SK-N-SH (cell line): ENCODE measurements around the gene SLC8A1. TPM values are rescaled to one million over a fixed set of nuclear protein-coding genes. Genes with fewer than 3 reads are reported as not detected.

Experiments
- CTCF ChIA-PET: fragments of 300-600, 350-600 bp; formaldehyde crosslinking; extraction: SDS; loops from one replicate; lab custom pipeline; 2021; lab: Yijun Ruan, JAX
- POLR2A ChIA-PET: fragments of 350-600 bp; sonication (Branson Sonifier 250); formaldehyde crosslinking; extraction: SDS; loops from one replicate; lab custom pipeline; 2020; ENCODE audit warnings: antibody characterized with exemption, inconsistent platforms; lab: Yijun Ruan, JAX
- DNase-seq: peaks from one replicate; pipeline ENCODE4 v3.0.0; 2012
- H2AFZ ChIP-seq: fragments of 200-600 bp; sonication (generic); 2 replicates; pipeline ENCODE4 v1.8.1; 2016; ENCODE audit warnings: antibody characterized with exemption, mild to moderate bottlenecking, low read depth
- H3F3A ChIP-seq: fragments of 200-600 bp; sonication (generic); replicated peaks from 2 replicates; pipeline ENCODE3; 2016; ENCODE audit warnings: antibody characterized with exemption, mild to moderate bottlenecking; ENCODE audit not compliant: insufficient read depth
- H3K27ac ChIP-seq, 2 experiments: fragments of 200-500 bp in 1 of 2; fragments of 200-600 bp in 1 of 2; sonication (Bioruptor generic) in 1 of 2; sonication (generic), shearing (Covaris generic) in 1 of 2; 2 replicates each; pipeline versions ENCODE4 v1.5.1 to v1.6.1; 2014 to 2016; ENCODE audit warnings: low read depth in 2 of 2, inconsistent platforms in 1 of 2, low read length in 1 of 2, mild to moderate bottlenecking in 1 of 2, mixed read lengths in 1 of 2
- H3K27me3 ChIP-seq: fragments of 200-600 bp; sonication (generic), shearing (Covaris generic); 2 replicates; pipeline ENCODE4 v1.6.1; 2016; ENCODE audit warnings: mixed run types; ENCODE audit not compliant: insufficient read depth
- H3K36me3 ChIP-seq, 2 experiments: fragments of 200-500 bp in 1 of 2; fragments of 200-600 bp in 1 of 2; sonication (Bioruptor generic) in 1 of 2; sonication (generic) in 1 of 2; replicated peaks in 1 of 2; 2 replicates each; pipeline versions ENCODE3 to v1.5.1; 2014 to 2016; ENCODE audit warnings: low read length in 1 of 2, mild to moderate bottlenecking in 1 of 2; ENCODE audit not compliant: insufficient read depth in 2 of 2, control insufficient read depth in 1 of 2
- H3K4me1 ChIP-seq, 2 experiments: fragments of 200-500 bp in 1 of 2; fragments of 200-600 bp in 1 of 2; sonication (Bioruptor generic) in 1 of 2; sonication (generic), shearing (Covaris generic) in 1 of 2; 2 replicates each; pipeline versions ENCODE4 v1.5.1 to v1.6.1; 2014 to 2016; ENCODE audit warnings: low read depth in 1 of 2, low read length in 1 of 2, mixed run types in 1 of 2; ENCODE audit not compliant: insufficient read depth in 2 of 2, control insufficient read depth in 1 of 2
- H3K4me2 ChIP-seq: fragments of 200-600 bp; sonication (generic), shearing (Covaris generic); 2 replicates; pipeline ENCODE4 v1.6.1; 2017; ENCODE audit warnings: mixed run types
- H3K4me3 ChIP-seq, 2 experiments: fragments of 200-500 bp in 1 of 2; fragments of 200-600 bp in 1 of 2; sonication (Bioruptor generic) in 1 of 2; sonication (generic), shearing (Covaris generic) in 1 of 2; 2 replicates each; pipeline versions ENCODE4 v1.5.1 to v1.8.1; 2014 to 2016; ENCODE audit warnings: low read depth in 2 of 2, inconsistent platforms in 1 of 2, low read length in 1 of 2, mild to moderate bottlenecking in 1 of 2, mixed read lengths in 1 of 2, moderate library complexity in 1 of 2
- H3K79me2 ChIP-seq: fragments of 200-600 bp; sonication (generic); 2 replicates; pipeline ENCODE4 v1.8.1; 2017; ENCODE audit warnings: mild to moderate bottlenecking; ENCODE audit not compliant: insufficient read depth
- H3K9ac ChIP-seq: fragments of 200-600 bp; sonication (generic); 2 replicates; pipeline ENCODE4 v1.6.1; 2017; ENCODE audit warnings: mixed run types
- H3K9me2 ChIP-seq: fragments of 200-600 bp; sonication (generic); 2 replicates; pipeline ENCODE4 v1.6.1; 2017; ENCODE audit warnings: mixed run types
- H3K9me3 ChIP-seq: fragments of 200-600 bp; sonication (generic); 2 replicates; pipeline ENCODE4 v1.6.1; 2017; ENCODE audit warnings: mixed run types, mild to moderate bottlenecking, moderate library complexity
- H4K20me1 ChIP-seq: fragments of 200-600 bp; sonication (generic); 2 replicates; pipeline ENCODE4 v1.6.1; 2017; ENCODE audit warnings: mild to moderate bottlenecking, mixed run types; ENCODE audit not compliant: insufficient read depth
- CHD2 ChIP-seq: fragments of 150-350 bp; IDR thresholded peaks from 2 replicates; pipeline ENCODE4 v1.6.1; 2018; ENCODE audit warnings: low read length; ENCODE audit not compliant: partially characterized antibody
- ELF1 ChIP-seq: IDR thresholded peaks from 2 replicates; pipeline ENCODE4 v1.4.0; 2012
- EZH2phosphoT487 ChIP-seq: fragments of 200-600 bp; sonication (generic); IDR thresholded peaks from 2 replicates; pipeline ENCODE4 v1.6.1; 2017; ENCODE audit warnings: low read depth, mixed run types, mild to moderate bottlenecking, antibody characterized with exemption, moderate library complexity, borderline replicate concordance
- FOXJ3 ChIP-seq: sonication (generic); formaldehyde crosslinking; IDR thresholded peaks from 2 replicates; pipeline ENCODE4 v1.5.1; 2020; ENCODE audit warnings: mild to moderate bottlenecking, missing genetic modification reagents
- NRF1 ChIP-seq: IDR thresholded peaks from 2 replicates; pipeline ENCODE4 v1.6.1; 2012; ENCODE audit warnings: low read depth, mild to moderate bottlenecking, low read length
- RAD21 ChIP-seq: IDR thresholded peaks from 2 replicates; pipeline ENCODE4 v1.6.1; 2012; ENCODE audit warnings: mild to moderate bottlenecking, low read length
- RFX5 ChIP-seq: IDR thresholded peaks from 2 replicates; pipeline ENCODE4 v1.6.1; 2012; ENCODE audit warnings: mild to moderate bottlenecking, improper control_type of control experiment, low read length
- SMC3 ChIP-seq: IDR thresholded peaks from 2 replicates; pipeline ENCODE4 v1.6.1; 2012; ENCODE audit warnings: low read depth, low read length, improper control_type of control experiment
- USF1 ChIP-seq: IDR thresholded peaks from 2 replicates; pipeline ENCODE4 v1.4.0; 2012; ENCODE audit warnings: low read depth, borderline replicate concordance
- YY1 ChIP-seq: IDR thresholded peaks from 2 replicates; pipeline ENCODE4 v1.4.0; 2012; ENCODE audit warnings: low read depth, mild to moderate bottlenecking
- WGBS: methylation state at CpG from one replicate; pipeline ENCODE4 v1.1.6; 2017; ENCODE audit warnings: low lambda C conversion rate; 5-methylcytosine and 5-hydroxymethylcytosine counted together
- polyA plus RNA-seq, 3 experiments: library from polyadenylated mRNA; depleted of rRNA; stranded (reverse); fragments of >200 nt; gene quantifications; 2 replicates each; pipeline ENCODE4 v1.2.3, GENCODE V29; 2012

Gene SLC8A1
- polyA plus RNA-seq, 1 of the 3 experiments (the other 2 are of a cell fraction) = 3.2 TPM

GRCh38 chr2:40380721-40381120 is 71.2 kb downstream of the SLC8A1 start:
- H3K36me3 ChIP-seq = peaks cover 0 to 4% of the 10 kb centered on the region in 2 experiments
- no peaks in the 10 kb centered on the region for H3K9me2 ChIP-seq
- ChIA-PET CTCF (interaction anchor here (2.1 kb wide), 1 partner anchor 466 kb away, joined by 5 read pairs; no protein-coding TSS in a partner anchor), POLR2A (no interaction called here)
- no peak overlapping the region for H3K27ac ChIP-seq
- H3K79me2 ChIP-seq = no peaks in the 10 kb centered on the region
- no peak for DNase-seq
- no peak overlapping the region for H3K9ac ChIP-seq
- peaks cover 14% of the 10 kb centered on the region; the same call in 1 of the 2 replicates for H3K9me3 ChIP-seq
- TF ChIP-seq USF1 (no peak), FOXJ3 (CRISPR knock-in tag) (no peak), RFX5 (no peak)
- no peaks in the 10 kb centered on the region for H3K27me3 ChIP-seq
- no peaks in the 10 kb centered on the region for H4K20me1 ChIP-seq
- no peak overlapping the region for H2AFZ ChIP-seq
- no peak overlapping the region for H3K4me3 ChIP-seq
- 83% methylated on average over 2 of the region's 2 CpGs for WGBS
- no peak overlapping the region for H3K4me2 ChIP-seq
- H3K4me1 ChIP-seq = no peaks in the 10 kb centered on the region
- H3F3A ChIP-seq = no peaks in the 10 kb centered on the region

- no peaks in the 10 kb centered on the region for H3F3A ChIP-seq
- no peak overlapping the region for H3K27ac ChIP-seq
- no peak overlapping the region for H3K4me3 ChIP-seq
- H3K9me2 ChIP-seq = no peaks in the 10 kb centered on the region
- ChIA-PET POLR2A (no interaction called here), CTCF (interaction anchor here (2.1 kb wide), 1 partner anchor 466 kb away, joined by 5 read pairs; no protein-coding TSS in a partner anchor)
- H3K9me3 ChIP-seq = peaks cover 14% of the 10 kb centered on the region; the same call in 1 of the 2 replicates
- no peaks in the 10 kb centered on the region for H3K27me3 ChIP-seq
- no peak overlapping the region for H3K9ac ChIP-seq
- TF ChIP-seq NRF1 (no peak), RAD21 (no peak), ELF1 (no peak)
- no peaks in the 10 kb centered on the region for H3K4me1 ChIP-seq
- H3K4me2 ChIP-seq = no peak overlapping the region
- 81% methylated on average over 1 of the region's 1 CpG for WGBS
- peaks cover 0 to 4% of the 10 kb centered on the region in 2 experiments for H3K36me3 ChIP-seq
- H3K79me2 ChIP-seq = no peaks in the 10 kb centered on the region
- DNase-seq = no peak
- H4K20me1 ChIP-seq = no peaks in the 10 kb centered on the region
- no peak overlapping the region for H2AFZ ChIP-seq
Observed at GRCh38 chr2:40380041-40380440, 71.8 kb downstream of the SLC8A1 start.

GRCh38 chr2:40374543-40375240 is 77.2 kb downstream of the SLC8A1 start:
- H3K79me2 ChIP-seq = no peaks in the 10 kb centered on the region
- peaks cover 11 to 26% of the 10 kb centered on the region in 2 experiments for H3K4me1 ChIP-seq
- H3K9me3 ChIP-seq = no peaks in the 10 kb centered on the region
- no peak overlapping the region for H2AFZ ChIP-seq
- no peaks in the 10 kb centered on the region for H3K9me2 ChIP-seq
- peaks cover 23% of the 10 kb centered on the region for H3F3A ChIP-seq
- 74% methylated on average over 2 of the region's 2 CpGs for WGBS
- no peaks in the 10 kb centered on the region for H3K36me3 ChIP-seq
- DNase-seq = no peak
- H3K4me2 ChIP-seq = no peak overlapping the region
- TF ChIP-seq ELF1 (no peak), SMC3 (no peak), YY1 (no peak), CHD2 (no peak), EZH2phosphoT487 (no peak)
- H3K27ac ChIP-seq = no peak overlapping the region
- ChIA-PET POLR2A (no interaction called here), CTCF (no interaction called here)
- no peaks in the 10 kb centered on the region for H4K20me1 ChIP-seq
- no peak overlapping the region for H3K4me3 ChIP-seq
- H3K9ac ChIP-seq = no peak overlapping the region
- H3K27me3 ChIP-seq = no peaks in the 10 kb centered on the region
